HEK293T (cell line): ENCODE results near the gene PRR23A.

Experiments
- ARNT ChIP-seq: fragments of 450-650 bp; IDR thresholded peaks from 2 replicates; pipeline ENCODE4 v1.6.1; 2017; ENCODE audit warnings: mild to moderate bottlenecking
- ELF4 ChIP-seq: fragments of 450-650 bp; IDR thresholded peaks from 2 replicates; pipeline ENCODE4 v1.6.1; 2017; ENCODE audit warnings: antibody characterized with exemption
- FOXA1 ChIP-seq: fragments of 450-650 bp; IDR thresholded peaks from 2 replicates; pipeline ENCODE4 v1.6.1; 2016; ENCODE audit warnings: mild to moderate bottlenecking
- SP1 ChIP-seq: fragments of 450-650 bp; IDR thresholded peaks from 2 replicates; pipeline ENCODE4 v1.6.1; 2017
- SUZ12 ChIP-seq: fragments of 450-650 bp; IDR thresholded peaks from 2 replicates; pipeline ENCODE4 v1.6.1; 2016; ENCODE audit warnings: mild to moderate bottlenecking

DNA sequence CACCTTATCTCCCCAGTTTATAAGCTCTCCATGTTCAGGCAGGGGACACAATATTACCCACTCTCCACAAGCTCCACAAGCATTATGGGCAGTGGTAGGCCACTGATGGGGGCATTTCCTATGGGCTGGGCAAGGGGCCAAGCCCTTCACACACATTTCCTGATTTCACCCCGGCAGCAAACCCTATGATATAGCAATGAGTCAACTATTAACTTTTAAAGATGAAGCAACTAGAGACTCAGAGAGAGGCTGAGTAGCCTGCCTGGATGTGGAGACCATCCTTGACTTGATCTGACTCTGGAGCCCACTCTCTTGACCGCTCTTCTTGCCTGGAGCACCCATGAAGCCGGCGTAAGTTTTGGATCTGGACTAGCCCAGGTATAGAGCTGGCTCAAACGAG, 31.6 kb downstream of the PRR23A start:
- TF ChIP-seq SP1 (no peak), ELF4 (no peak), ARNT (no peak), SUZ12 (no peak), FOXA1 (no peak)
